K562 (cell line): Measurements from ENCODE around the gene BLVRA. TPM values are rescaled to one million over a fixed set of nuclear protein-coding genes. Genes with fewer than 3 reads are reported as not detected.

Experiments used
- BRD4 ChIP-seq: fragments of 200-600 bp; sonication (generic); IDR thresholded peaks from 2 replicates; pipeline ENCODE4 v1.6.1; 2017; ENCODE audit warnings: inconsistent platforms
- BRF2 ChIP-seq: IDR thresholded peaks from 3 replicates; pipeline ENCODE4 v1.6.1; 2011; ENCODE audit warnings: borderline replicate concordance, mild to moderate bottlenecking; ENCODE audit not compliant: insufficient read length, insufficient read depth
- CCNT2 ChIP-seq: IDR thresholded peaks from 2 replicates; pipeline ENCODE4 v1.6.1; 2011; ENCODE audit warnings: borderline replicate concordance, low read depth, mild to moderate bottlenecking, moderate library complexity, mixed read lengths, low read length; ENCODE audit not compliant: insufficient read length; ENCODE audit errors: extremely low read depth
- ESRRA ChIP-seq: fragments of 450-650 bp; IDR thresholded peaks from 2 replicates; pipeline ENCODE4 v1.6.1; 2014; ENCODE audit warnings: low read depth, mild to moderate bottlenecking, moderate library complexity, borderline replicate concordance
- FOXJ3 ChIP-seq: sonication (generic); formaldehyde crosslinking; IDR thresholded peaks from 2 replicates; pipeline ENCODE4 v1.4.0; 2020; ENCODE audit warnings: mild to moderate bottlenecking, missing genetic modification reagents
- GTF2A2 ChIP-seq: IDR thresholded peaks from 2 replicates; pipeline ENCODE4 v1.6.1; 2016; ENCODE audit warnings: mild to moderate bottlenecking, missing genetic modification characterization, missing compliant biosample characterization
- HEY1 ChIP-seq: fragments of 250-450 bp; sonication (Bioruptor Pico); IDR thresholded peaks from 2 replicates; pipeline ENCODE4 v1.5.0; 2020; ENCODE audit warnings: mild to moderate bottlenecking, moderate library complexity, borderline replicate concordance
- KAT8 ChIP-seq: fragments of 450-650 bp; IDR thresholded peaks from 2 replicates; pipeline ENCODE4 v1.6.1; 2016; ENCODE audit warnings: low read depth, mild to moderate bottlenecking
- MCM3 ChIP-seq: fragments of 450-650 bp; IDR thresholded peaks from 2 replicates; pipeline ENCODE4 v1.6.1; 2016
- POLR2G ChIP-seq: fragments of 200-400 bp; formaldehyde crosslinking; IDR thresholded peaks from 2 replicates; pipeline ENCODE4 v1.6.1; 2017; ENCODE audit warnings: low read depth, mild to moderate bottlenecking, antibody characterized with exemption, low read length, moderate library complexity
- RNF2 ChIP-seq: sonication (generic); IDR thresholded peaks from 2 replicates; pipeline ENCODE4 v1.6.1; 2016
- SMARCA4 ChIP-seq: fragments of 450-650 bp; IDR thresholded peaks from 2 replicates; pipeline ENCODE4 v1.6.1; 2016
- TBP ChIP-seq: optimal IDR thresholded peaks from 2 replicates; pipeline ENCODE3; 2011; ENCODE audit warnings: low read depth, low read length, improper control_type of control experiment
- ZNF263 ChIP-seq: sonication (generic); formaldehyde crosslinking; IDR thresholded peaks from 2 replicates; pipeline ENCODE4 v1.8.0; 2022; ENCODE audit warnings: mild to moderate bottlenecking, missing genetic modification reagents, borderline replicate concordance
- ZNF436 ChIP-seq: fragments of 250-450, 450-650 bp; sonication (Bioruptor Pico); formaldehyde crosslinking; IDR thresholded peaks from 2 replicates; pipeline ENCODE4 v1.7.0; 2020; ENCODE audit warnings: mild to moderate bottlenecking
- ZNF592 ChIP-seq: fragments of 450-650 bp; IDR thresholded peaks from 2 replicates; pipeline ENCODE4 v1.6.1; 2017; ENCODE audit warnings: antibody characterized with exemption, mild to moderate bottlenecking
- ZNF766 ChIP-seq: fragments of 200-800 bp; sonication (Bioruptor generic); conservative IDR thresholded peaks from 2 replicates; pipeline ENCODE4 v1.6.1; 2016; ENCODE audit warnings: missing genetic modification characterization, missing compliant biosample characterization
- polyA plus RNA-seq, 8 experiments: library from polyadenylated mRNA; depleted of rRNA in 4 of 8; stranded (reverse) in 5 of 8; unstranded in 3 of 8; fragments of >200 nt; fragmentation: Nextera tagmentation in 2 of 8; fragmentation: Illumina TruSeq in 1 of 8; extraction: Ambion mirVana in 2 of 8; extraction: Trizol in 1 of 8; gene quantifications; 2 replicates each; pipeline versions ENCODE4 v1.2.1 to v1.2.3, GENCODE V29; 2011 to 2014; ENCODE audit warnings: inconsistent platforms in 1 of 8, missing spikeins in 1 of 8
- total RNA-seq, 7 experiments: library from RNA; depleted of rRNA in 6 of 7; stranded (reverse); fragments of >200 nt in 6 of 7; fragmentation: Illumina TruSeq in 2 of 7; extraction: Trizol in 2 of 7; gene quantifications; 2 replicates each; pipeline versions ENCODE4 v1.2.1 to v1.2.3, GENCODE V29; 2011 to 2021; ENCODE audit warnings: low replicate concordance in 1 of 7
- TF ChIP-seq, protein P1 (sequence below): fragments of 250-450 bp; sonication (Bioruptor Pico); IDR thresholded peaks from 2 replicates; pipeline ENCODE4 v1.5.0; 2022; ENCODE audit warnings: mild to moderate bottlenecking

Gene BLVRA
- total and polyA plus RNA-seq, 9 of the 15 experiments (the other 6 are each of a cell fraction or from before 2014, with no cell fraction given) = 48.5 to 147 (median 61.5) TPM

DNA sequence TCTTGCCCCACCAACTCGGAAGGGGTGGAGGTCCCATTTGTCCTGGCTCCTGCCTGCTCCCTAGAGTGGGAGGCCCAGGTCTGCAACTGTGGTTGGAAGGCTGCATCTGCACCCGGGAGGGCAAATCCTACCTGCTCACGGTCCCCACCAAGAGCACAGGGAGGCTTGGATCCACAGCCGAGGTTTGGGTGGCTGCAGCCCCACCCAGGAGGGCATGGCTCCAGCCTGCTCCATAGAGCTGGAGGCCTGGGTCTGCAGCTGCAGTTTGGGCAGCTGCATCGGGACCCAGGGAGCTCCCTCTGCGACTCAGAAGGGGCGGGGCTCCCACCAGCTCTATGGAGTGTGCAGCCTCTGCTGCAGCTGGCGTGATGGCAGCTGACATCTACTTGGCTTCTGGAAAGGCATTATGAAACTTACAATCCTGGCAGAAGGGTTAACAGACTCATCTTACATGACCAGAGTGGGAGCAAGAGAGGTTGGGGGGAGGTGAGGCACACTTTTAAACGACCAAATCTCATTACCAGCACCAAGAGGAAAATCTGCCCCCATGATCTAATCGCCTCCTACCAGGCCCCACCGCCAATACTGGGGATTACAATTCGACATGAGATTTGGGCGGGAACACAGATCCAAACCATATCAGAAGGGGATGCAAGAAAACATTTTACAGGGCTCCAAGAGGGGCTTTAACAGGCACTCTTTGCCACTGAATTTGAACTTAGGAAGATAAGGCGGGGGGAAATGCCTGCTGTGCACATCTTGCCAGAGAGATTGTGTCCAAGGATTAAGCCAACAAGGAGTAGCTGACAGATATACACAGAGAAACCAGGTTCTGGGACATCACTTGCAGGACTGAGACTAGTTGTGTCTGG lies 8.2 kb upstream of the BLVRA start (continued):
- no peak for TF ChIP-seq GTF2A2 (tag)
- 0 out of 2 replicates have a peak, but pooled peaks have one; percentile 21 for TF ChIP-seq ZNF263
- no peak for TF ChIP-seq ZNF436 (CRISPR knock-in tag)
- TF ChIP-seq ESRRA = no peak
- TF ChIP-seq, protein P1, sequence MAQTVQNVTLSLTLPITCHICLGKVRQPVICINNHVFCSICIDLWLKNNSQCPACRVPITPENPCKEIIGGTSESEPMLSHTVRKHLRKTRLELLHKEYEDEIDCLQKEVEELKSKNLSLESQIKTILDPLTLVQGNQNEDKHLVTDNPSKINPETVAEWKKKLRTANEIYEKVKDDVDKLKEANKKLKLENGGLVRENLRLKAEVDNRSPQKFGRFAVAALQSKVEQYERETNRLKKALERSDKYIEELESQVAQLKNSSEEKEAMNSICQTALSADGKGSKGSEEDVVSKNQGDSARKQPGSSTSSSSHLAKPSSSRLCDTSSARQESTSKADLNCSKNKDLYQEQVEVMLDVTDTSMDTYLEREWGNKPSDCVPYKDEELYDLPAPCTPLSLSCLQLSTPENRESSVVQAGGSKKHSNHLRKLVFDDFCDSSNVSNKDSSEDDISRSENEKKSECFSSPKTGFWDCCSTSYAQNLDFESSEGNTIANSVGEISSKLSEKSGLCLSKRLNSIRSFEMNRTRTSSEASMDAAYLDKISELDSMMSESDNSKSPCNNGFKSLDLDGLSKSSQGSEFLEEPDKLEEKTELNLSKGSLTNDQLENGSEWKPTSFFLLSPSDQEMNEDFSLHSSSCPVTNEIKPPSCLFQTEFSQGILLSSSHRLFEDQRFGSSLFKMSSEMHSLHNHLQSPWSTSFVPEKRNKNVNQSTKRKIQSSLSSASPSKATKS = no peak
- no peak for TF ChIP-seq BRF2
- TF ChIP-seq MCM3 = no peak
- no peak for TF ChIP-seq FOXJ3 (CRISPR knock-in tag)
- peak; percentile 53 for TF ChIP-seq CCNT2
- TF ChIP-seq POLR2G = no peak
- TF ChIP-seq SMARCA4 = peak; percentile 75; the same call in 1 of the 2 replicates
- TF ChIP-seq BRD4 = no peak
- TF ChIP-seq RNF2 = peak; percentile 50; the same call in 1 of the 2 replicates
- no peak for TF ChIP-seq KAT8
- TF ChIP-seq TBP = no peak
- TF ChIP-seq HEY1 = no peak
- 0 out of 2 replicates have a peak, but pooled peaks have one; percentile 21 for TF ChIP-seq ZNF766 (CRISPR knock-in tag)
- TF ChIP-seq ZNF592 = no peak
